ENCODE results near the gene PMPCB.
"Not testable (repeated sequence)": the region's sequence is repeated elsewhere in the genome, so short reads cannot be mapped to it uniquely, and the experiment has no call there.

Gene PMPCB

GRCh38 chr7:103296901-103297836, at the start of gene PMPCB:
PMPCB (plus strand) TSS chr7:103297435; CDS start chr7:103297460, 25 bp downstream.
- H3K9ac ChIP-seq (ENCODE audit: low read length), result peak within 1 kb of the TSS; percentile 96
- H3K27ac ChIP-seq (ENCODE audit: low read depth, low read length), result peak within 1 kb of the TSS; percentile 86
- peaks cover 6% of the 10 kb centered on the region; the same call in 1 of the 2 replicates for H3K4me1 ChIP-seq (ENCODE audit: control insufficient read depth, insufficient read depth, low read length)
- H3K9me3 ChIP-seq (ENCODE audit: control insufficient read depth, insufficient read depth, low read depth, low read length), result no peaks in the 10 kb centered on the region
- H3K4me3 ChIP-seq (ENCODE audit: low read depth, low read length), result peak within 1 kb of the TSS; percentile 90
- H3K36me3 ChIP-seq (ENCODE audit: control insufficient read depth, insufficient read depth, low read length), result peaks cover 37% of the 10 kb centered on the region
- H3K27me3 ChIP-seq (ENCODE audit: control insufficient read depth, insufficient read depth, low read length), result no peaks in the 10 kb centered on the region

GRCh38 chr7:103253699-103254506, 43.3 kb upstream of the PMPCB start:
- not testable (repeated sequence) for H3K9ac ChIP-seq (ENCODE audit: low read length); H3K36me3 ChIP-seq (ENCODE audit: control insufficient read depth, insufficient read depth, low read length); H3K27ac ChIP-seq (ENCODE audit: low read depth, low read length); H3K4me1 ChIP-seq (ENCODE audit: control insufficient read depth, insufficient read depth, low read length); H3K4me3 ChIP-seq (ENCODE audit: low read depth, low read length); H3K9me3 ChIP-seq (ENCODE audit: control insufficient read depth, insufficient read depth, low read depth, low read length); H3K27me3 ChIP-seq (ENCODE audit: control insufficient read depth, insufficient read depth, low read length)

DNA sequence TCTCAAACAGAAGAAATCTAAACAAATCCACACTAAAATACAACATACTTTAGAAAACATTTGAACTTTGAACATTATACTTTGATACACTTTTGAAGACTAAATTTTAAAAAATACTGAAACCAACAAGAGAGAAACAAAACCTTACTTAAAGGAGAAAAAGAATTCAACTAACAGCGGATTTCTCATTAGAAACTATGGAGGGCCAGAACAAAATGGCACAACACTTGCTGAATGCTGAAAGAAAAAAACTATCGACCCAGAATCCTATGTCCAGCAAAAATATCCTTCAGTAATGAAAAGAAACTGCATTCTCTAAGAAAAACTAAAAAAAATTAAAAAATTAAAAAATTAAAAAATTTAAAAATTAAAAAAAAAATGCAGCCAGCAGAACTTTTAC, 33.2 kb upstream of the PMPCB start:
- H3K27me3 ChIP-seq (ENCODE audit: control insufficient read depth, insufficient read depth, low read length); H3K9me3 ChIP-seq (ENCODE audit: control insufficient read depth, insufficient read depth, low read depth, low read length); H3K9ac ChIP-seq (ENCODE audit: low read length); H3K4me3 ChIP-seq (ENCODE audit: low read depth, low read length); H3K27ac ChIP-seq (ENCODE audit: low read depth, low read length); H3K4me1 ChIP-seq (ENCODE audit: control insufficient read depth, insufficient read depth, low read length); H3K36me3 ChIP-seq (ENCODE audit: control insufficient read depth, insufficient read depth, low read length): not testable (repeated sequence)

DNA sequence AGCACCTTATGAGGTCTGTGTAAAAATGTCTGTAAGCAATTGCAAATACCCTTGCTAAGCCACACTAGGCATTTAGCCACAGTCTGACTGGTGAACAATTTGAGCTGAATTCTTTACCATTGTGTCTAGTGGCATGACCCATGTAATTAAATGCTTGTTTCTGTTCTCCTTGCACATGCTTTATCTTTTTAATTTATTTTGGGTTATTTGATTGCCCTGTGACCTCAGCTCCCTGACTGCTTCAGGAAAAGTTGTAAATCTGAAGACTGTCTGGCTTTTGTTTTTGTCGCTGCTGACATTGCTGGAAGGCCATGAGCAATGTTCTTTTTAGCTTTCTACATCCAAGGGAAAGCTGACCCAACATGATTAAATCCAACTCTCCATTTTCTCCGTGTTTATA, 31.0 kb upstream of the PMPCB start:
- H3K9ac ChIP-seq (ENCODE audit: low read length); H3K27me3 ChIP-seq (ENCODE audit: control insufficient read depth, insufficient read depth, low read length); H3K27ac ChIP-seq (ENCODE audit: low read depth, low read length); H3K4me1 ChIP-seq (ENCODE audit: control insufficient read depth, insufficient read depth, low read length); H3K9me3 ChIP-seq (ENCODE audit: control insufficient read depth, insufficient read depth, low read depth, low read length); H3K4me3 ChIP-seq (ENCODE audit: low read depth, low read length); H3K36me3 ChIP-seq (ENCODE audit: control insufficient read depth, insufficient read depth, low read length): not testable (repeated sequence)

DNA sequence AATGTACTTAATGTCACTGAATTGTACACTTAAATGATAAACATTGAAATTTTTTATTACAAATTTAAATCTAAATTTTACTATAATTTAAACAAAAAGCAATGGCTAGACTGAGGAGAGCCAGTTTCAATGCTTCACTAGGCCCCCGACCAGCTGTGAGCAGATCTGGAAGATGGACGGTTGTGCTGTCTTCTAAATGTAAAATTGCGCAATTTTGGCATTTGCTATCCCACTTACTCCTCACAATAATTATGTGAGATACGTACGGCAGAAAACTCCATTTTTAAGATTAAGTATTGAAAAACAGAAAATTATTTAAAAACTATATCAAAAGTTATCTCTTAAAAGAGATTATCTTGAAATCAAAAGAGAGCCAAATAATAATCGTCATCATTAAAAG, 23.9 kb upstream of the PMPCB start:
- not testable (repeated sequence) for H3K27me3 ChIP-seq (ENCODE audit: control insufficient read depth, insufficient read depth, low read length); H3K4me3 ChIP-seq (ENCODE audit: low read depth, low read length); H3K36me3 ChIP-seq (ENCODE audit: control insufficient read depth, insufficient read depth, low read length); H3K9me3 ChIP-seq (ENCODE audit: control insufficient read depth, insufficient read depth, low read depth, low read length); H3K27ac ChIP-seq (ENCODE audit: low read depth, low read length); H3K9ac ChIP-seq (ENCODE audit: low read length); H3K4me1 ChIP-seq (ENCODE audit: control insufficient read depth, insufficient read depth, low read length)

DNA sequence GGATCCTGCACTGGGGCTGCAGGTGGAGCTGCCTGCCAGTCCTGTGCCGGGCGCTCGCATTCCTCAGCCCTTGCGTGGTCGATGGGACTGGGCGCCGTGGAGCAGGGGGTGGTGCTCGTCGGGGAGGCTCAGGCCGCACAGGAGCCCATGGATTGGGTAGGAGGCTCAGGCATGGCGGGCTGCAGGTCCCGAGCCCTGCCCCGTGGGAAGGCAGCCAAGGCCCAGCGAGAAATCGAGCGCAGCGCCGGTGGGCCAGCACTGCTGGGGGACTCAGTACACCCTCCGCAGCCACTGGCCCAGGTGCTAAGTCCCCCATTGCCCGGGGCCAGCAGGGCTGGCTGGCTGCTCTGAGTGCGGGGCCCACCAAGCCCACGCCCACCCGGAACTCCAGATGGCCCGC, 22.4 kb upstream of the PMPCB start:
- peaks cover 15% of the 10 kb centered on the region for H3K27me3 ChIP-seq (ENCODE audit: control insufficient read depth, insufficient read depth, low read length)
- H3K9me3 ChIP-seq (ENCODE audit: control insufficient read depth, insufficient read depth, low read depth, low read length); H3K9ac ChIP-seq (ENCODE audit: low read length); H3K4me1 ChIP-seq (ENCODE audit: control insufficient read depth, insufficient read depth, low read length); H3K27ac ChIP-seq (ENCODE audit: low read depth, low read length); H3K4me3 ChIP-seq (ENCODE audit: low read depth, low read length); H3K36me3 ChIP-seq (ENCODE audit: control insufficient read depth, insufficient read depth, low read length): not testable (repeated sequence)

DNA sequence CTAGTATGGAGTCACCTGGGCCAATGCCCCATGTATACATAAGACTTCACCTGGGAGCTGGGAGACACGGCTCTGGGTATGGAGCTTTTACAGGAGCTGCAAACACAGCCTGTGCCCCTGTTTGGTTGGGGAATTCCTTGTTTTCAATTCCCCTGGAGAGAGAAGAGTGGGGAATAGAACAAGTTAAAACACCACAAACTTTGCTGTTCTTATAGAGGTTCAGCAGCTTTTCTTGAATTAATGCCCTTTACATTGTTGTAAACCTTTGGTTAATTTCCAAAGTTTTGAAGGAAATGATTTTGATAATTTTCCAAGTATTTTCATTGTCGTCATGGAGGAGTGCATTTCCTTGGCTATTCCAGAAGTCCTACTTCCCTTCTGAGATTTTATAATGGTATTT, 19.0 kb upstream of the PMPCB start:
- not testable (repeated sequence) for H3K4me1 ChIP-seq (ENCODE audit: control insufficient read depth, insufficient read depth, low read length); H3K4me3 ChIP-seq (ENCODE audit: low read depth, low read length); H3K9ac ChIP-seq (ENCODE audit: low read length); H3K9me3 ChIP-seq (ENCODE audit: control insufficient read depth, insufficient read depth, low read depth, low read length); H3K27ac ChIP-seq (ENCODE audit: low read depth, low read length); H3K36me3 ChIP-seq (ENCODE audit: control insufficient read depth, insufficient read depth, low read length)
- peaks cover 36% of the 10 kb centered on the region for H3K27me3 ChIP-seq (ENCODE audit: control insufficient read depth, insufficient read depth, low read length)

GRCh38 chr7:103279636-103279962, 17.6 kb upstream of the PMPCB start:
- Histone ChIP-seq H3K27me3 (ENCODE audit: control insufficient read depth, insufficient read depth, low read length) (peaks cover 36% of the 10 kb centered on the region), H3K9ac (ENCODE audit: low read length) (peak overlapping the region; percentile 60), H3K4me3 (ENCODE audit: low read depth, low read length) (peak overlapping the region; percentile 73)
- not testable (repeated sequence) for H3K27ac ChIP-seq (ENCODE audit: low read depth, low read length); H3K36me3 ChIP-seq (ENCODE audit: control insufficient read depth, insufficient read depth, low read length); H3K9me3 ChIP-seq (ENCODE audit: control insufficient read depth, insufficient read depth, low read depth, low read length); H3K4me1 ChIP-seq (ENCODE audit: control insufficient read depth, insufficient read depth, low read length)

- H3K4me3 ChIP-seq (ENCODE audit: low read depth, low read length), result peak overlapping the region; percentile 73
- not testable (repeated sequence) for H3K36me3 ChIP-seq (ENCODE audit: control insufficient read depth, insufficient read depth, low read length); H3K9me3 ChIP-seq (ENCODE audit: control insufficient read depth, insufficient read depth, low read depth, low read length); H3K4me1 ChIP-seq (ENCODE audit: control insufficient read depth, insufficient read depth, low read length); H3K27ac ChIP-seq (ENCODE audit: low read depth, low read length)
- peak overlapping the region; percentile 60 for H3K9ac ChIP-seq (ENCODE audit: low read length)
- peaks cover 36% of the 10 kb centered on the region for H3K27me3 ChIP-seq (ENCODE audit: control insufficient read depth, insufficient read depth, low read length)
These were observed 17.1 kb upstream of the PMPCB start for GRCh38 chr7:103279963-103280802.

- not testable (repeated sequence) for H3K36me3 ChIP-seq (ENCODE audit: control insufficient read depth, insufficient read depth, low read length); H3K27ac ChIP-seq (ENCODE audit: low read depth, low read length); H3K4me1 ChIP-seq (ENCODE audit: control insufficient read depth, insufficient read depth, low read length); H3K9me3 ChIP-seq (ENCODE audit: control insufficient read depth, insufficient read depth, low read depth, low read length)
- Histone ChIP-seq H3K9ac (ENCODE audit: low read length) (peak overlapping the region; percentile 36), H3K4me3 (ENCODE audit: low read depth, low read length) (peak overlapping the region; percentile 73), H3K27me3 (ENCODE audit: control insufficient read depth, insufficient read depth, low read length) (peaks cover 36% of the 10 kb centered on the region)
These were observed 16.5 kb upstream of the PMPCB start for GRCh38 chr7:103280803-103281155.

Measured in HUES6 (cell line).